IPS-20b (cell line): ENCODE measurements around the gene ITFG1.

ENCODE experiments used
- H3K27ac ChIP-seq: one replicate; pipeline ENCODE4 v1.5.1; 2013; ENCODE audit warnings: low read length
- H3K27me3 ChIP-seq: 2 replicates; pipeline ENCODE4 v1.6.1; 2013; ENCODE audit warnings: mild to moderate bottlenecking, low read length, inconsistent platforms; ENCODE audit not compliant: insufficient read depth
- H3K36me3 ChIP-seq: 2 replicates; pipeline ENCODE4 v1.6.1; 2013; ENCODE audit warnings: low read depth, mild to moderate bottlenecking, inconsistent platforms, low read length, moderate library complexity; ENCODE audit not compliant: insufficient read depth
- H3K4me1 ChIP-seq: 2 replicates; pipeline ENCODE4 v1.6.1; 2013; ENCODE audit warnings: mild to moderate bottlenecking, control low read depth, inconsistent platforms, low read length, moderate library complexity; ENCODE audit not compliant: insufficient read depth
- H3K4me3 ChIP-seq: 2 replicates; pipeline ENCODE4 v1.5.1; 2013; ENCODE audit warnings: mild to moderate bottlenecking, low read length, inconsistent platforms
- H3K9ac ChIP-seq: 2 replicates; pipeline ENCODE4 v1.6.1; 2013; ENCODE audit warnings: low read depth, mild to moderate bottlenecking, inconsistent platforms, low read length, moderate library complexity
- H3K9me3 ChIP-seq: 2 replicates; pipeline ENCODE4 v1.6.1; 2013; ENCODE audit warnings: mild to moderate bottlenecking, low read depth, low read length, inconsistent platforms; ENCODE audit not compliant: insufficient read depth

The ITFG1 gene

GRCh38 chr16:47110939-47111338 lies 349.9 kb downstream of the ITFG1 start:
- Histone ChIP-seq H3K27ac (no peak overlapping the region), H3K4me1 (no peaks in the 10 kb centered on the region), H3K9me3 (no peaks in the 10 kb centered on the region), H3K9ac (no peak overlapping the region), H3K4me3 (no peak overlapping the region), H3K27me3 (no peaks in the 10 kb centered on the region), H3K36me3 (peaks cover 23% of the 10 kb centered on the region)

DNA sequence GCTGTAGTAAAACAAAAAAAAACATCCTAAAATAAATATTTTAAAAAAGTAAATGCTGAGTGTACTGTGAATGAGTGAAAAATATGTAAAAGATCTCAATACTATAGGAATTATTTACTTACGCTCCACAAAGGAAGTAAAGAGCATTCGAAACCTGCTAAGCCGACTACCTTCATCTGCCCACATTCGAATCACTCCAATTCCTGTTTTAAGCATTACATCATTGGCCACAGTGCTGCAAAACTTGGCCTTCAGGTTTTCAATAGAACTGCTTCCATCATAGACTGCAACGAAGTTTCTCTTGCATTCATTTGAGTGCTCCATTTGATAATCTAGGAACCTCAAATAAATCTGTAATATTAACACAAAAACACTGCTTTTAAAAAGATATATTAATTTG lies 351.5 kb downstream of the ITFG1 start:
- H3K4me1 ChIP-seq: no peaks in the 10 kb centered on the region
- H3K9ac ChIP-seq: no peak overlapping the region
- no peaks in the 10 kb centered on the region for H3K27me3 ChIP-seq
- no peak overlapping the region for H3K27ac ChIP-seq
- no peaks in the 10 kb centered on the region for H3K9me3 ChIP-seq
- peaks cover 26% of the 10 kb centered on the region for H3K36me3 ChIP-seq
- H3K4me3 ChIP-seq: no peak overlapping the region
